ENCODE measurements around the gene ACTR8.

ACTR8 gene

DNA sequence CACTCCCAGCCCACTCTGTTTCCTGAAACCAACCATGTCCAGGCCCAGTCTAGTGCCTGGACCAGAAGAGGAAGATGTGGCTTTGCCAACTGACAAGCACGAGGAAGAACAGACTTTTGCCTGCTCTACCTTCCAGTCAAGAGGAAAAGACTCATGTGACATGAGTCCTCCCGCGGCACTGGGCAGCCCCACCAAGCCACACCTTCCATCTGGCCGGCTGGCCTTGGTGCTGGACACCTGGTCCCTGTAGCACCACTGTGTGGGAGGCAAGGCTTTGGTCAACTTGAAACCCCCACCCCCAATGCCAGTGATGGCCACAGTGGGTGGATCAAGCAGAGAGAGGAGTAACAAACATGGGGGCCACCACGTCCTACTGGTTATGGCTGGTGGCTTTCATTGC lies 48.3 kb downstream of the ACTR8 start:
- no peak for DNase-seq

DNA sequence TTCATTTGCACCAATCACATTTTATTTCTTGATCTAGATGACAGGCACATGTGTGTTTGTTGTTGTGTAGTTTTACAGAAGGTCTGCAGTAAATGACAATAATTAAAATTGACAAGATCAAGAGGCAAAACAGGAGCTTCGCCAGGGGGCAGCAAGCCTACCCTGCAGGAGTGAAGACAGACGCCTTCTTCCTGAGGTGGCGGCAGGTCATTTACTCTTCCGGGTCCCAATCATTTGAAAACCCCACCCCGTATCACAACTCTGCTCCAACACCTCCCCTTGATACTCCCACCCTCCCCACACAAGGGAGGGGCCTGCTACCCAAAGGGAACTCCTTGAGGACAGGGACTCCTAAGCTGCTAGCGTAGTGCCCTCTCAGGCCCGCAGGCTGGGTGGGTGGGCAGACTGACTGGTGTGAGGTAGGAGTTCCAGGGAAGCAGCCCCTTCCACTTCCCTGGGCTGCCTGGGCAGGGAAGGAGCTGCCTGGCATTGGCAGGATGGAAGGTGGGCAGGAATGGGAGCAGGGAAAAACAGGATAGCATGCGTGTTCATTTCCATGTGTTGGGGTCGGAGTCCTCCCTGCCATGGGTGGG lies 48.8 kb downstream of the ACTR8 start:
- DNase-seq = no peak

DNA sequence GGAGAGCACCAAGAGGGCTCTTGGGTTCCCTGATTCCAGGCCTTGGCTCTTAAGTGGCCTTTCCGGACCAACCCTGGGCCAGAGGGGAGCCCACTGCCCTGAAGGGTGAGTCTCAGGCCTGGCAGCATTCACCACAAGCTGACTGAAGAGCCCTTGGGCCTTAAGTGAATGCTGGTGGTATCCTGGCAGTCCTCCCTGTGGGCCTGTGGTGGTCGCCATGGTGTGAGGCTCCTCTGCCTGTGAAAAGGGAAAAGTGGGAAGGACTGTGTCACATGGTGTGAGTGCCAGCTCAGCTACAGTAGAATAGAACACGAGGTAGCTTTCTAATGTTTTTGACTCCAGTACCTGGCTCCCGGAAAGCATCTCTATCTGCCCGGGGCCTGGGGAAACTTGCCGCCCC lies 51.0 kb downstream of the ACTR8 start:
- DNase-seq = no peak

DNA sequence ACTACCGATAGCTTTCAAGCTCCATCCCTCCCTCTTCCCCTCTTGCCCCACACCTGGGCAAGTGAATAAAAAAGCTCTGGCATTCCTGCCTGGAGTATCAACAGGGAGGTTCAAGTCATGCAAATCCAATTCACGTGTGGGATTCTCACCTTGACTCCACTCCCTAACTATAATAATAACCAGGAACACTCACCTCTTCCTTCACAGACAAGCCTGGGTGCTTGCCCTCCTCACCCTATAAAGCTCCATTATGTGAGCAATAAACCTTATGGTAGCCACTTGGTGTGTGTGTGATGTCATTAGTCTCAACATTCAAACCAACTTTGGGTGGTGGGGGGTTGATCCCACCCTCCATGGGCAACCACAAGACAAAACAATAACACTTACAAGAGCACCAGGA lies 52.3 kb downstream of the ACTR8 start:
- no peak for DNase-seq

DNA sequence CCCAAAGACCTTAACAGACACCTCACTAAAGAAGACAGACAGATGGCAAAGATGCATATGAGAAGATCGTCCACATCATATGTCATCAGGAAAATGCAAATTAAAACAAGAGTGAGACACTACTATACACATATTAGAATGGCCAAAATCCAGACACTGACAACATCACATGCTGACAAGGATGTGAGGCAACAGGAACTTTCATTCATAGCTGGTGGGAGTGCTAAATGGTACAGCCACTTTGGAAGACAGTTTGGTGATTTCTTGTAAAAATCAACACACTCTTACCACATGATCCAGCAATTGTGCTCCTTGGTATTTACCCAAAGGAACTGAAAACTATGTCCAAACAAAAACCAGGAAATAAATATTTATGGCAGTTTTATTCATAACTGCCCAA lies 53.4 kb downstream of the ACTR8 start:
- no peak for DNase-seq

DNA sequence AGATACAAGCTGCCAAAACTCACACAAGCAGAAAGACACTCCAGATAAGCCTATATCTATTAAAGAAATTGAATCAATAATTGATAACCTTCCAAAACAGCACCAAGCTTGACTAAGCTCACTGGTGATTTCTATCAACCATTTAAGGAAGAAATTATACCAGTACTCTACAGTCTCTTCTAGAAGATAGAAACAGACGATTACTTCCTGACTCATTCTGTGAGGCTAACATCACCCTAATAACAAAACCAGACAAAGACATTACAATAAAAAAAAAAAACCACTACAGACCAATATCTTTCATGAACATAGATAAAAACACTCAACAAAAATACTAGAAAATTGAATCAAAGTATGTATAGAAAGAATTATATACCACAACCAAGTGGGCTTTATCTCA lies 55.9 kb downstream of the ACTR8 start:
- no peak for DNase-seq

DNA sequence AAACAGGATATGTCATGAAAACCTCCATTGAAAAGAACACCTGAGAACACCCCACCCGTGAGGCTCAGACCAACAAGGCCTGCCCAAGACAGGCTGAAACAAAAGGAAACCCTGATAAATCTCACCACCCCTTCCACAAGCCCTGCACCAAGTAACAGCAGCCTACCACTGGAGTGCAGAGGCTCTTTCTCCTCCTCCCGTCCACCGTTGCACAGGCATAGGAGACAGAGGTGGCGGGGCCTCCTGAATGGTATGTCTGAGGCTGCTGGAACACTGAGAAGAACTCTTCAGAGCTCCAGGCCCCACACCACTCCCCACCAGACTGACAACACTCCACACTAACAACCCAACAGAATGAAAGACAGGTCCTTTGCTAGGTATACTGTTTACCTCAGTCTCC lies 57.2 kb downstream of the ACTR8 start:
- DNase-seq = no peak

DNA sequence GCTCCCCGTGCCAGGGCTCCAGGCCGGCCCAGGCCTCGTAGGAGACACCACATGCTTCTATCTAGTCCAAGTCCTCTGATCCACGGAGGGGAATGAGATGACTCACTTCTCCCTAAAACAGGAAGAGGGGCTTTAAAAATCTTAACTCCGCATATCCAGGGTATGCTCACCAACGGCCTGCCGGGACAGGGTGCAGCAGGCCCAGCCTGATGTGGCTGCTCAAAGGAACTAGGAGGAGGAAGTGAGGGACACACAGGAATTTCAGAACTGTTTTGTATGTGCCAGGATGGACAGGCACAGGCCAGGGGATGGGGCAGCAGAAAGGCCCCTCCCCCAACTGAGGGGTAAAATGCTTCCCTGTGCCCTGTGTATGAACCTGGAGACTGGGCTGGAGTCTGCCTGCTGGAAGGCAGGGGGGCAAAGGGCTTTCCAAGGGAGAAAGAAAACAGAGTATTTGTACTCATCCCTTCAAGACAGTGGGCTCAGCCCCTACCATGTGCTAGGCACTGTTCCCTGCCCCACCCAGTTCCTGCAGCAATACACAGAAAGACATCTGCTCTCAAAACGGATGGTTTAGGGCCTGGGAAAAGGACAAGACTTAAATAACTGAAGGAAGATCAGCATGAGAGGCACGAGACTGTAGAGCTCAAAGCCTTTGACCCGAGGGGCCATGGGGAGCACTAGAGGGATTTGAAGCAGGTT lies 57.8 kb downstream of the ACTR8 start:
- DNase-seq = no peak

DNA sequence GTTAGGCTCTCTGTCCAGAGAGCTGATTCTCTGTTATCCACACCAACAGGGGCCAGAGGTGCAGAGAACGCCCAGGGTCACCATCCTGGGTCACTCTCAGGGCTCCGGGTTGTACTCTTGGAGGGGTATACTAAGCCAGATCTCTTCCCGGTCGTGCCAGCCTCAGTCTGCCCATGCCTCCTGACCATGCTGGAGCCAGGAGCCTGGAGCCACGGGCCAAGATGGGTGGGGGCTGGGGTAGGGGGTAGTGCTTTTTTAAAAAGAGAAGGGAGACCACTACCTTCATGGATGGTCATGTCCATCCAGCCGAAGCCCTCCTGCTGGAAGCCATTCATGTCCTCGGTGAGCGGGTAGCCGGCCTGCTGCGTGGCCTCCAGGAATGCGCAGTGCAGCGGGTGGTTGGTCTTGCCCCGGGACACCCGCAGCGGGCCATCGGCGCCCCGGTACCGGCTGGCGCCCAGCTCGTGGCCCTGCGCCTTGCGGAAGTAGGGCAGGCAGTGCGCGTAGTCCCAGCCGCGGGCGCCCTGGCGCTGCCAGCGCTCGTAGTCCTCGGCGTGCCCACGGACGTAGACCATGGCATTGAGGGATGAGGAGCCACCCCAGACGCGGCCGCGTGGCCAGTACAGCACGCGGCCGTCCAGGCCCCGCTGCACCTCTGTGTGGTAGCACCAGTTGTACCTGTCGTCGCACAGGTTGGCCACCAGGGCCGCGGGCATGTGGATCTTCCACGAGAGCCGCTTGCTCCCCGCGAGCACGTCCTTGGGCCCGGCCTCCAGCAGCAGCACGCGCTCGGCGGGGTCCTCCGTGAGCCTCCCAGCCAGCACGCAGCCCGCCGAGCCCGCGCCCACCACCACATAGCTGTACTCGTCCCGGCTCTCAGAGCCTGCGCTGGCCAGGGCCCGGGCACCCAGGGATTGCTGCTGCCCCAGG lies 58.7 kb downstream of the ACTR8 start:
- no peak for DNase-seq

DNA sequence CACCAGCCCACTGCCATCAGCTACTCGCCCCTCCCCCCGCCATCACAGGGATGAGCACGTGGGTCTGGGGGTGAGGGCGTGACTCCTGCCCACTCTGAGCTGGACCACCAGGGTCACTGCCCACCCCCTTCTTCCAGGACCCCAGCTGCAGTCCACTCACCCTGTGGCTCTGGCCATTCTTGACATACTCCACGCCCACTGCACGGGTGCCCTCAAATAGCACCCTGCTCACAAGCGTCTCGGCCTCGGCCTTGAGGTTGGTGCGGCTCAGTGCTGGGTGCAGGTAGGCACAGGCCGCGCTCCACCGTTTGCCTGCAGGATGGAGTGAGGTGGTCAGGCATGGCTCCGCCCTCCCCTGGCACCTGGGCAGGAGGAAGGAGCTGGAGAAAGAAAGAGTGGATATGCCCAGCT lies 59.6 kb downstream of the ACTR8 start:
- no peak for DNase-seq

DNA sequence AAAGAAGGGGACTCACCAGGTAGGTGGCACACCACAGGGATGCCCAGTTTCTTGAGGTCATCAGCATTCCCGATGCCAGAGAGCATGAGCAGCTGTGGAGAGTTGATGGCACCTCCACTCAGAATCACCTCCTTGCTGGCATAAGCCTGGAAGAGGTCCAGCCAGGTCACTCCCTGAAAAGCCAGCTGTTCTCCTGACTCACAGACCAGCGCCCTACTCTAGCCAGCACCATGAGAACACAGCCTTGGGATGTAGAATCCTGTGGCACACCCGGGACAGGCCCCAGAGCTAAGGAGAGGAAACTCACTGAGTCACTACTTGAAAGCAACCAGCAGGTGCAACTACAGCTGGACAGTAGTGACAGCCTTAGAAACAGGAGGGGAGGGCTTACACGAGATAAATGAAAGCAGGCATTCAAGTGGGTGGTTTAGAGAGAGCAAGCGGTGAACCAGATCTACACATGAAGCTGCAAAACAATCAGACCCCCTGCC lies 60.3 kb downstream of the ACTR8 start:
- no peak for DNase-seq

DNA sequence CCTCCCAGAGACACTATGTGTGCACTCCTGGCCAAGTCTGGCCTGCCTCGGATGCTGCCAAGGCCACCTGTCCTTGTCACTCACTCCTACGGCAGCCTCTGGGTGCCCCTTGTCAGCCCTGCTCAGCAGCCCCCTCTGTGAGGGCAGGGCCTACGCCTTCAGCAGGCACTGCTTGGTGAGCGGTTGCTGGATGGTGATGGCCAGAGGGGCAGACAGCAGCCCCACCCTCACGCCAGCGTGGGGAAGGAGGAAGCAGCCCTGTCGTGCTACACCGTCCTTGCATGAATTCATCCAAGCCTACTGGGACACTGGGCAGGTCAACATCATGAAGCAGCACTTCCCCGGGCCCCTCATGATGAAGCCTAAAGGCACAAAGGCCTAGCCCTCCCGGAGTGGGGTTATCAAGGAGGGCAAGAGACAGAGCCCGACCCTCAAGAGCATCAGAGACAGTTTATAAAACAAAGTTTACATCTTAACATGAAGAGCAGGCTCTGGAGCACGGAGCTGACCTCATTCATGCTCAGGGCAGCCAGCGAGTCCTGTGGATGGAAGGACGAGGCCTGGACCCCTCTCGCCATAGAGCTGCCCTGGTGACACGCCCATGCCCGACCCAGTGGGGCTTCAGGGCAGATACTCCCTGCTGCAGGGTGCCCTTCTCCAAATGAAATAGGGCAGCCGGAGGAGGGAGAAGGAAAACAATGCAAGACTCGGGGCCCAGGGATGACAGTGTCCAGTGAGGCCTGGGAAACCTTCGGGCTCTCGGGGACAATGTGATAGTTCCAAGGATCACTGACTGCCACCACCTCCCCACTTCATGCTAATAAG lies 61.0 kb downstream of the ACTR8 start:
- no peak for DNase-seq

DNA sequence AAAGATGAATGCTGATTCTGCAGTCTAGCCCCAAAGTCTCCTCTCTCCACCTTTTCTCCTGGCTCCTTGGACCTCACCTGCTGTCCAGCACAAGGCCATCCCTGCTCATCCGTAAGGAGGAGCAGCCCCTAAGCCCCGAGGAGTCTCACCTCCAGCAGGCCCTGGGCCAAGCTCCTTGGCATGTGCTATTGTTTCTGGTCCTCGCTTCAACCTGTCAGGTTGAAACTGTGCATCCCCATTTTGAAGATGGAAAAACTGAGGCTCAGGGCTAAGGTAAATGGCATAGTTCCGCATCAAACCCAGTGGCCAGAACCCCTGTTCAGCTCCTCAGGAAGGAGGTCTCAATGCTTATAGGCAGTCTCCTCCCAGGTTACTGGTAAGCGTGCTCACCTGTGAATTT lies 61.9 kb downstream of the ACTR8 start:
- no peak for DNase-seq

DNA sequence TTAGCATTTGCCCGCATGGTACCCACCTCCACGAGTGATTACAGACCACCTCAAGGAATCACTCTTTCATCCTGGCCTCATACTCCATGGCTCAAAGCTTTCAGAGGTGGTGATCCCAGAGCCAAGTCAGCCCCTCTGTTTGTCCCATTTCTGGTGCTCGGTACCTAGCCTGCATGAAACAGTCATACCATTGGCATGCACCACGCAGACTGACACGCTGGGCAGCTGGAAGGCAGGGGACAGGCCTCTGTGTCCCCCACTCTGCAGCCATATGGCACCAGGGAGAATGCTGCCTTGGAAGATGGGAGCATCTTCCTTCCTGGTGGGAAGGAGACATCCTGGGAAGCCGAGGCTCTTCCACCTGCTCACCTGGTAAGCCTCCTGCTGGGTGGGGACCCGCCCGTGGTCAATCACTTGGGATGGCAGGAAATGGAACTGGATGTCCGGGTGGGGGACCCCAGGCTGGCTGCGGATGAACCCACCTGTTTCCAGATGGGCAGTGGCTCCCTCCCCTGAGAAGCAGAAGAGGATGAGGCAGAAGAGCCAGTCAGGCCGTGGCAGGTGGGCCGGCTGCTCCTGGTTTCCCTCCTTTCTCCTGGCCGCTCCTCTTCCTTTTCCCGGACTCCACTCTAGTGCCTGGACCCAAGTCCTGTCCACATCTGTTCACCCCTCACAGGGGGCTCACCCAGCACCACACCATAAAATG lies 62.6 kb downstream of the ACTR8 start:
- no peak for DNase-seq

DNA sequence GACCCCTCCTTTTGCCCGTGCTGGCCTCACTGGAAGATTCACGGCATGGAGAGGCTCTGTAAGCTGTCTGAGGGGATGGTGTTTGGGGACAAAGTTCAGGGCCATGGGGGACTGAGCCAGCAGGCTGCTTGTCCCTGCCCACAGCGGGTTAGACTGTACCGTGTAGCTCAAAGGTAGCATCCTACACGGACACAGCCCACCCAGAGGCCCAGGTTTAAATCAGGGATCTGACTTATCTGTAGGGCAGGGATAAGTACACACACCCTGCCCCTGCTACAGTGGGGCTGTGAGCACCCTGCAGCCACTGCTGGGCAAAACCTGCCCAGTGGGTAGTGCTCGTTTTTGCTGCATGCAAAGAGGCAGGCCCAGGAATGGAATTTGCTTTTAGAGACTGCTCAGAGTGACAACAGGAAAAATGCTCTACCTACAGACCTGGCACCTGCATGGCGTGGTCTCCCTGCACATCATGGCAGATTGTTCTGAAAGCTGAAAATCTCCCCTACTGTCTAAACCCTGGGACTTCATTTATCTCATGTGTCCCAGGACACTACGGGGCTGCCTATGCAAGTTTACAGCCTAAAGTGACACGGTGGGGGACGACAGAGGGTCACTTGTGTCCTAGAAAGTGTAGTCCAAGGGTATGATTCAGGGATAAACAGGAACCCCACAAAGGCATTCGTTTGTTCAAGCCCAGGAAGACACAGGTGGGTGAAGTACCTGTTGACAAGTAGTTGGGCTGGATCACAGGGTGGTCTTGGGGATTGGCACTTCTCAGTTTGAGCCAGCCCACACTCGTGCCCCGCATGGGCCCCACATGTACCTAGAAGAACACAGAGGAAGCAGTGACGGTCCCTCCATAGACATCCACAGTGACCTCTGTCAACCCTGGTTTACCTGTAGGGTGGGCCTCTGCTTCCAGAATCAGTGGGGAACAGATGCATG lies 63.5 kb downstream of the ACTR8 start:
- no peak for DNase-seq

DNA sequence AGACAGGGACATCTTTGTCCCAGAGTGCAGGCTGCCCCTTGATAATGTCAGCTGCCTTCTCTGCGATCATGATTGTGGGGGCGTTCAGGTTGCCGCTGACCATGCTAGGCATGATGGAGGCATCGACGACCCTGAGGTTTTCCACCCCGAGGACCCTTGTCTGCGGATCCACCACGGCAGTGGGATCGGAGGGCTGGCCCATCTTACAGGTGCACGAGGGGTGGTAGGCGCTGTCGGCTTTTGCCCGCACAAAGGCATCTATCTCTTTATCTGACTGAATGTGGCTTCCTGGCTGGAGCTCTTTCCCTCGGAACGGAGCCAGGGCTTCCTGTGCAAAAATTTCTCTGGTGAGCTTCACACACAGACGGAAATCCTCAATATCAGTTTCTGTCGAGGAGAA lies 64.1 kb downstream of the ACTR8 start:
- no peak for DNase-seq

DNA sequence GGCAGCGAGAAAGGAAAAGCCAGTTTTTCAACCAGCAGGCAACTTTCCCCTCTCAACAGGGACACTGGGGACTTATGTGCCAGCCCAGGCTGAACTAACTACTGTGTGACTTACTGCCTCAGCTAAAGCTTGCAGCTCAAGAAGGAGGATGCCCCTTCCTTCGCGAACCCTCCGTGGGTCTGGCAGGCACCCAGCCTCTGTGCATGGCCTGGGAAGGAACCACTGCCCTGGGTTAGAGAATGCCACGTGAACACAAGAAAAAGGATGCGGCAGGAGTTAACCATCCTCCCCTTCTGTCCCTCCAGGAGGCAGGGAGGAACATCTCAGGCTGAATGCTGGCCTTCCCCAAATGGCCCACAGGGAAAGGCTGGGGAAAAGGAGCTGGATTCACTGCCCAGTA lies 64.7 kb downstream of the ACTR8 start:
- no peak for DNase-seq
